ENCODE data around the gene ZNF385B.

The ZNF385B gene

GRCh38 chr2:179543361-179543901, 318.0 kb downstream of the ZNF385B start:
- no peak for DNase-seq

- no peak for DNase-seq
Measured at GRCh38 chr2:179541586-179541985, 319.8 kb downstream of the ZNF385B start.

- no peak for DNase-seq
Measured at GRCh38 chr2:179539124-179539511, 322.3 kb downstream of the ZNF385B start.

- DNase-seq: no peak
Measured at GRCh38 chr2:179538406-179539123, 322.8 kb downstream of the ZNF385B start.

GRCh38 chr2:179536185-179536584, 325.2 kb downstream of the ZNF385B start:
- no peak for DNase-seq

- DNase-seq: no peak
Measured at GRCh38 chr2:179533875-179534274, 327.5 kb downstream of the ZNF385B start.

GRCh38 chr2:179532863-179533278, 328.5 kb downstream of the ZNF385B start:
- no peak for DNase-seq

GRCh38 chr2:179528576-179529069, 332.8 kb downstream of the ZNF385B start:
- DNase-seq: no peak

- DNase-seq: no peak
Measured at GRCh38 chr2:179525340-179525739, 336.1 kb downstream of the ZNF385B start.

GRCh38 chr2:179524809-179525339, 336.5 kb downstream of the ZNF385B start:
- no peak for DNase-seq

- no peak for DNase-seq
Measured at GRCh38 chr2:179521944-179522343, 339.5 kb downstream of the ZNF385B start.

GRCh38 chr2:179518830-179519229, 342.6 kb downstream of the ZNF385B start:
- DNase-seq: no peak

- DNase-seq: no peak
Measured at GRCh38 chr2:179513181-179513580, 348.2 kb downstream of the ZNF385B start.

GRCh38 chr2:179512281-179513035, 349.0 kb downstream of the ZNF385B start:
- DNase-seq: no peak

- no peak for DNase-seq
Measured at GRCh38 chr2:179511105-179511789, 350.2 kb downstream of the ZNF385B start.

GRCh38 chr2:179495315-179495714, 366.1 kb downstream of the ZNF385B start:
- no peak for DNase-seq

- no peak for DNase-seq
Measured at GRCh38 chr2:179488563-179488962, 372.8 kb downstream of the ZNF385B start.

GRCh38 chr2:179487010-179487731, 374.2 kb downstream of the ZNF385B start:
- DNase-seq: no peak

GRCh38 chr2:179483131-179483530, 378.3 kb downstream of the ZNF385B start:
- DNase-seq: no peak

- DNase-seq: no peak
Measured at GRCh38 chr2:179479947-179480346, 381.5 kb downstream of the ZNF385B start.

- DNase-seq: no peak
Measured at GRCh38 chr2:179478771-179479170, 382.6 kb downstream of the ZNF385B start.

GRCh38 chr2:179470992-179471391, 390.4 kb downstream of the ZNF385B start:
- DNase-seq: no peak
